MCF 10A (cell line): ENCODE results near the gene FBXO17. TPM values are rescaled to one million over a fixed set of nuclear protein-coding genes. Genes with fewer than 3 reads are reported as not detected.

Experiments
- BruUV-seq: library from RNA; stranded (reverse); fragments of 400-500 nt; replicated peaks from 2 replicates; lab custom pipeline; 2021; lab: Mats Ljungman, UMichigan
- CTCF ChIA-PET: fragments of 300-600 bp; sonication (Branson Sonifier 250); formaldehyde crosslinking; extraction: SDS; loops from one replicate; lab custom pipeline; 2021; ENCODE audit warnings: antibody characterized with exemption, inconsistent platforms; lab: Yijun Ruan, JAX
- POLR2A ChIA-PET: fragments of 300-600, 350-650 bp; sonication (Branson Sonifier 250); formaldehyde crosslinking; extraction: SDS; loops from one replicate; lab custom pipeline; 2020; ENCODE audit warnings: antibody characterized with exemption, inconsistent platforms; lab: Yijun Ruan, JAX
- DNase-seq: peaks from one replicate; pipeline ENCODE4 v3.0.0-alpha.2; 2018; ENCODE audit not compliant: unreplicated experiment
- H3K27ac Mint-ChIP-seq: one replicate; pipeline ENCODE4 v1.8.0; 2022; ENCODE audit warnings: mild to moderate bottlenecking, low read depth, mixed read lengths; ENCODE audit not compliant: unreplicated experiment
- H3K27me3 Mint-ChIP-seq: one replicate; pipeline ENCODE4 v1.8.0; 2022; ENCODE audit warnings: mixed read lengths; ENCODE audit not compliant: insufficient read depth, unreplicated experiment
- H3K36me3 Mint-ChIP-seq: one replicate; pipeline ENCODE4 v1.8.0; 2022; ENCODE audit warnings: mild to moderate bottlenecking, moderate library complexity, mixed read lengths; ENCODE audit not compliant: insufficient read depth, unreplicated experiment
- H3K4me1 Mint-ChIP-seq: one replicate; pipeline ENCODE4 v1.8.0; 2022; ENCODE audit warnings: mixed read lengths; ENCODE audit not compliant: insufficient read depth, unreplicated experiment
- H3K4me3 Mint-ChIP-seq: one replicate; pipeline ENCODE4 v1.8.0; 2022; ENCODE audit warnings: mild to moderate bottlenecking, moderate library complexity, mixed read lengths; ENCODE audit not compliant: unreplicated experiment
- H3K9me3 Mint-ChIP-seq: one replicate; pipeline ENCODE4 v1.8.0; 2022; ENCODE audit warnings: mixed read lengths; ENCODE audit not compliant: unreplicated experiment
- intact Hi-C: fragments of 100-400 bp; cut with micrococcal nuclease; formaldehyde crosslinking; loops from 2 replicates; pipeline ENCODE4 v1.14.1; 2022
- total RNA-seq: library from RNA; stranded (reverse); gene quantifications from 2 replicates; pipeline ENCODE4 v1.2.3, GENCODE V29; 2022
- TF ChIP-seq, protein P1 (sequence below): fragments of 200-600 bp; IDR thresholded peaks from one replicate; pipeline ENCODE4 v1.8.0; 2022; ENCODE audit warnings: antibody characterized with exemption, mild to moderate bottlenecking; ENCODE audit not compliant: unreplicated experiment

Gene FBXO17
- total RNA-seq, 1 experiment from 2014 or later: 5.8 TPM

GRCh38 chr19:38911388-38912001 lies 64.0 kb downstream of the FBXO17 start:
- H3K27ac Mint-ChIP-seq: no peak overlapping the region
- ChIA-PET POLR2A (interaction anchor here (0.6 to 0.9 kb wide), 2 partner anchors 8 to 12 kb away, joined by 3 to 5 read pairs; partner anchors contain the start of genes NFKBIB and SIRT2), CTCF (no interaction called here)
- H3K36me3 Mint-ChIP-seq: peaks cover 24% of the 10 kb centered on the region
- no peak for DNase-seq
- H3K9me3 Mint-ChIP-seq: no peaks in the 10 kb centered on the region
- no TSS peak for BruUV-seq
- no peaks in the 10 kb centered on the region for H3K27me3 Mint-ChIP-seq
- no peak overlapping the region for H3K4me3 Mint-ChIP-seq
- intact Hi-C loops: no loop called here
- H3K4me1 Mint-ChIP-seq: no peaks in the 10 kb centered on the region
- TF ChIP-seq, protein P1, sequence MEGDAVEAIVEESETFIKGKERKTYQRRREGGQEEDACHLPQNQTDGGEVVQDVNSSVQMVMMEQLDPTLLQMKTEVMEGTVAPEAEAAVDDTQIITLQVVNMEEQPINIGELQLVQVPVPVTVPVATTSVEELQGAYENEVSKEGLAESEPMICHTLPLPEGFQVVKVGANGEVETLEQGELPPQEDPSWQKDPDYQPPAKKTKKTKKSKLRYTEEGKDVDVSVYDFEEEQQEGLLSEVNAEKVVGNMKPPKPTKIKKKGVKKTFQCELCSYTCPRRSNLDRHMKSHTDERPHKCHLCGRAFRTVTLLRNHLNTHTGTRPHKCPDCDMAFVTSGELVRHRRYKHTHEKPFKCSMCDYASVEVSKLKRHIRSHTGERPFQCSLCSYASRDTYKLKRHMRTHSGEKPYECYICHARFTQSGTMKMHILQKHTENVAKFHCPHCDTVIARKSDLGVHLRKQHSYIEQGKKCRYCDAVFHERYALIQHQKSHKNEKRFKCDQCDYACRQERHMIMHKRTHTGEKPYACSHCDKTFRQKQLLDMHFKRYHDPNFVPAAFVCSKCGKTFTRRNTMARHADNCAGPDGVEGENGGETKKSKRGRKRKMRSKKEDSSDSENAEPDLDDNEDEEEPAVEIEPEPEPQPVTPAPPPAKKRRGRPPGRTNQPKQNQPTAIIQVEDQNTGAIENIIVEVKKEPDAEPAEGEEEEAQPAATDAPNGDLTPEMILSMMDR: no peak

DNA sequence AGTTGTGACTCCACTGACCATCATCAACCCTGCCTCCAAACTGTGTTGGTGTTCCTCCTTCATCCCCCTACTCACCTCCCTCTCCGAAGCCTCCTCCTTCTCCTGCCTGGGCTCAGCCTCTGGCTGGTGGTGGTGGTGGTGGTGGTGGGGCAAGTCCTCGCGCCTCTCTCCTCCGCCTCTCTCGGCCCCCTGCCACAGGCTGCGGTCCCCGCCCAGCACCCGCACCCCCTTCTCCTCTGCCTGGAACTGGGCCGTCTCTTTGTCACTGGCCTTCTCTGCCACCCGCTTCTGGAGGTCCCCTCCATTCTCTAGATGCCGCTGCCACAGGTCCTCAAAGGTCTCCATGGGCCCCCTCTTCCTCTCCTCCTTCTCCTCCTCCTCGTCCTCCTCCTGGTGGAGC lies 65.1 kb downstream of the FBXO17 start:
- Mint-ChIP-seq H3K9me3 (no peaks in the 10 kb centered on the region), H3K27me3 (no peaks in the 10 kb centered on the region), H3K27ac (no peak overlapping the region), H3K4me3 (no peak overlapping the region), H3K36me3 (peaks cover 31% of the 10 kb centered on the region), H3K4me1 (no peaks in the 10 kb centered on the region)
- TF ChIP-seq, protein P1: no peak
- ChIA-PET POLR2A (no interaction called here), CTCF (no interaction called here)
- DNase-seq: no peak
- intact Hi-C loops: no loop called here
- no TSS peak for BruUV-seq

DNA sequence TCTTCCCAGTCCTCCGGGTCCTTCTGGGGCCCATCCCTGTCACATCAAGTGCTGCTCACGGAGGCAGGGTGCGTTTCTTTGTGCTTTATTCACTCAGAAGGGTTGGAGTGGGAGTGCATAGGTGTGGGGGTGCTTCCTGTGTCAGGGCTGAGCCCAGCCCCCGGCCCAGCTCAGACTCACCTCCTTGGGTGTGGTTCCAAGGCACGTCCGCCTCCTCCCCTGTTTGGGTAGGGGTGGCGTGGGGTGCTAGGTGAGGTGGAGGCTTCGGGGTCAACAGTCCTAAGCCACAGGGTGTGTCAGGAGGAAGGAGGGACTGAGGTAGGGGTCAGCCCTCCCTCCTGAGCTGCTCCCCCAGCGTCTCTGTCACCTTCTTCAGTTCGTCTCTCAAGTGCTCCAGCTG lies 66.6 kb downstream of the FBXO17 start:
- ChIA-PET CTCF (no interaction called here), POLR2A (interaction anchor here (0.6 to 1.1 kb wide), 3 partner anchors 9 to 59 kb away, joined by 3 to 4 read pairs (median 3); partner anchors contain the start of gene HNRNPL)
- Mint-ChIP-seq H3K27me3 (no peaks in the 10 kb centered on the region), H3K4me3 (no peak overlapping the region), H3K27ac (no peak overlapping the region), H3K36me3 (peaks cover 31% of the 10 kb centered on the region), H3K9me3 (no peaks in the 10 kb centered on the region), H3K4me1 (no peaks in the 10 kb centered on the region)
- DNase-seq: no peak
- TF ChIP-seq, protein P1: no peak
- intact Hi-C loops: no loop called here
- BruUV-seq: no TSS peak

GRCh38 chr19:38907670-38908069 lies 67.9 kb downstream of the FBXO17 start:
- Mint-ChIP-seq H3K27ac (no peak overlapping the region), H3K9me3 (no peaks in the 10 kb centered on the region), H3K27me3 (no peaks in the 10 kb centered on the region), H3K36me3 (peaks cover 31% of the 10 kb centered on the region), H3K4me1 (no peaks in the 10 kb centered on the region), H3K4me3 (no peak overlapping the region)
- TF ChIP-seq, protein P1: no peak
- ChIA-PET CTCF (interaction anchor here (0.7 to 1.8 kb wide), 3 partner anchors 12 to 274 kb away, joined by 3 to 10 read pairs (median 3); partner anchors contain the start of gene SARS2), POLR2A (interaction anchor here (2.4 kb wide), 1 partner anchor 22 kb away, joined by 5 read pairs; the partner anchor contains the start of genes MRPS12 and SARS2)
- no peak for DNase-seq
- intact Hi-C loops: no loop called here
- BruUV-seq: no TSS peak
